Liver (tissue), 9 donors: ENCODE results near the gene TMEM255B. TPM values are rescaled to one million over a fixed set of nuclear protein-coding genes. Genes with fewer than 3 reads are reported as not detected.

Experiments used
- DNase-seq: peaks from one replicate; pipeline ENCODE4 v3.0.0-alpha.2; 2017; ENCODE audit warnings: low spot score
- H3K27ac ChIP-seq, 2 donors: one replicate each; pipeline ENCODE4 v1.7.0; 2013; ENCODE audit warnings: inconsistent platforms in 2 of 2, low read length in 2 of 2, control low read depth in 1 of 2, low read depth in 1 of 2, mild to moderate bottlenecking in 1 of 2
- H3K27me3 ChIP-seq, 4 donors: one replicate each; pipeline versions ENCODE4 v1.6.1 to v1.7.0; 2013; ENCODE audit warnings: low read length in 3 of 4, inconsistent platforms in 1 of 4, mild to moderate bottlenecking in 1 of 4, moderate library complexity in 1 of 4; ENCODE audit not compliant: control insufficient read depth in 4 of 4, insufficient read depth in 4 of 4
- H3K36me3 ChIP-seq, 4 donors: one replicate each; pipeline versions ENCODE4 v1.6.1 to v1.7.0; 2013; ENCODE audit warnings: low read length in 3 of 4, mild to moderate bottlenecking in 3 of 4, low read depth in 1 of 4, moderate library complexity in 1 of 4; ENCODE audit not compliant: control insufficient read depth in 4 of 4, insufficient read depth in 3 of 4
- H3K4me1 ChIP-seq, 4 donors: one replicate each; pipeline versions ENCODE4 v1.6.1 to v1.7.0; 2013; ENCODE audit warnings: low read length in 3 of 4, mild to moderate bottlenecking in 3 of 4, moderate library complexity in 1 of 4; ENCODE audit not compliant: control insufficient read depth in 4 of 4, insufficient read depth in 4 of 4
- H3K4me3 ChIP-seq, 3 donors: one replicate each; pipeline versions ENCODE4 v1.6.1 to v1.7.0; 2013; ENCODE audit warnings: low read length in 3 of 3, control low read depth in 1 of 3, low read depth in 1 of 3, mild to moderate bottlenecking in 1 of 3
- H3K9ac ChIP-seq, 2 donors: one replicate each; pipeline ENCODE4 v1.7.0; 2013; ENCODE audit warnings: low read length in 2 of 2, mild to moderate bottlenecking in 2 of 2, moderate library complexity in 2 of 2, control low read depth in 1 of 2, low read depth in 1 of 2
- H3K9me3 ChIP-seq, 4 donors: one replicate each; pipeline versions ENCODE4 v1.6.1 to v1.7.0; 2013; ENCODE audit warnings: low read length in 3 of 4; ENCODE audit not compliant: control insufficient read depth in 4 of 4
- ATF3 ChIP-seq: IDR thresholded peaks from 2 replicates; pipeline ENCODE4 v1.6.1; 2016; ENCODE audit warnings: antibody characterized with exemption
- CTCF ChIP-seq: fragments of 150-350 bp; IDR thresholded peaks from 2 replicates; pipeline ENCODE4 v1.5.1; 2017; ENCODE audit warnings: improper control_type of control experiment, low read depth, low read length; ENCODE audit not compliant: missing input control
- EGR1 ChIP-seq, 2 donors: IDR thresholded peaks; 2 replicates each; pipeline ENCODE4 v1.6.1; 2016 to 2018; ENCODE audit warnings: antibody characterized with exemption in 2 of 2, low read depth in 2 of 2
- FOXA1 ChIP-seq: IDR thresholded peaks from 2 replicates; pipeline ENCODE4 v1.6.1; 2016; ENCODE audit warnings: antibody characterized with exemption
- FOXA2 ChIP-seq: IDR thresholded peaks from 2 replicates; pipeline ENCODE4 v1.6.1; 2016; ENCODE audit warnings: antibody characterized with exemption
- GABPA ChIP-seq, 2 donors: IDR thresholded peaks in 1 of 2; conservative IDR thresholded peaks in 1 of 2; 2 replicates each; pipeline ENCODE4 v1.6.1; 2016; ENCODE audit warnings: antibody characterized with exemption in 2 of 2, mild to moderate bottlenecking in 1 of 2, moderate library complexity in 1 of 2
- HNF4A ChIP-seq, 2 donors: conservative IDR thresholded peaks; 2 replicates each; pipeline ENCODE4 v1.6.1; 2016; ENCODE audit warnings: antibody characterized with exemption in 2 of 2, mild to moderate bottlenecking in 2 of 2
- HNF4G ChIP-seq: IDR thresholded peaks from 2 replicates; pipeline ENCODE4 v1.6.1; 2016; ENCODE audit warnings: antibody characterized with exemption
- JUND ChIP-seq, 2 donors: IDR thresholded peaks; 2 replicates each; pipeline ENCODE4 v1.6.1; 2016; ENCODE audit warnings: antibody characterized with exemption in 2 of 2
- MAX ChIP-seq: IDR thresholded peaks from 2 replicates; pipeline ENCODE4 v1.6.1; 2016; ENCODE audit warnings: antibody characterized with exemption
- NR2F2 ChIP-seq: IDR thresholded peaks from 2 replicates; pipeline ENCODE4 v1.6.1; 2016; ENCODE audit warnings: antibody characterized with exemption
- REST ChIP-seq: IDR thresholded peaks from 2 replicates; pipeline ENCODE4 v1.6.1; 2016; ENCODE audit warnings: antibody characterized with exemption, mild to moderate bottlenecking
- SP1 ChIP-seq: IDR thresholded peaks from 2 replicates; pipeline ENCODE4 v1.6.1; 2018; ENCODE audit warnings: antibody characterized with exemption, mild to moderate bottlenecking
- TAF1 ChIP-seq: conservative IDR thresholded peaks from 2 replicates; pipeline ENCODE4 v1.6.1; 2016; ENCODE audit warnings: antibody characterized with exemption, mild to moderate bottlenecking
- YY1 ChIP-seq: IDR thresholded peaks from 2 replicates; pipeline ENCODE4 v1.6.1; 2016; ENCODE audit warnings: antibody characterized with exemption, mild to moderate bottlenecking
- ZBTB33 ChIP-seq: IDR thresholded peaks from 2 replicates; pipeline ENCODE4 v1.6.1; 2016; ENCODE audit warnings: antibody characterized with exemption
- WGBS: extraction: QIAGEN DNeasy Blood & Tissue Kit; methylation state at CpG from one replicate; pipeline ENCODE4 v1.1.7; 2013; 5-methylcytosine and 5-hydroxymethylcytosine counted together
- polyA plus RNA-seq, 2 donors: library from polyadenylated mRNA; stranded (reverse) in 1 of 2; unstranded in 1 of 2; fragments of 200-250 nt in 1 of 2; fragments of >200 nt in 1 of 2; fragmentation: Nextera tagmentation in 1 of 2; extraction: Ambion mirVana in 1 of 2; gene quantifications; one replicate each; pipeline versions ENCODE4 v1.2.1 to v1.2.3, GENCODE V29; 2013 to 2015
- total RNA-seq, 2 donors: library from RNA; depleted of rRNA; stranded (reverse); fragments of >200 nt; gene quantifications; one replicate each; pipeline ENCODE4 v1.2.3, GENCODE V29; 2014
- donor health status: healthy.
- donor health status: healthy.
- donor health status: healthy.
- donor health status: healthy.
- donor health status: healthy.

Gene TMEM255B
- total and polyA plus RNA-seq, 4 donors: 0.37 to 8.6 (median 3.5) TPM

GRCh38 chr13:113743366-113744195, 15.4 kb upstream of the TMEM255B start:
- TF ChIP-seq GABPA (IDR thresholded peaks at IDR 0.05 in 1 of 2, conservative IDR thresholded peaks at IDR 0.05 in 1 of 2): no peak
- no peak for TF ChIP-seq FOXA2
- no peak for TF ChIP-seq YY1
- TF ChIP-seq FOXA1: no peak
- TF ChIP-seq NR2F2: no peak
- no peak for TF ChIP-seq ZBTB33
- no peak for TF ChIP-seq ATF3
- WGBS: 90% methylated on average over 24 of the region's 24 CpGs
- Histone ChIP-seq H3K36me3 (no peaks in the 10 kb centered on the region), H3K4me3 (no peak overlapping the region), H3K4me1 (peaks cover 0 to 3% (median 0%) of the 10 kb centered on the region in 4 donors), H3K9me3 (no peaks in the 10 kb centered on the region), H3K27me3 (no peaks in the 10 kb centered on the region), H3K9ac (no peak overlapping the region), H3K27ac (no peak overlapping the region)
- no peak for DNase-seq

GRCh38 chr13:113744197-113745000, 14.6 kb upstream of the TMEM255B start:
- Histone ChIP-seq H3K4me3 (no peak overlapping the region), H3K9me3 (no peaks in the 10 kb centered on the region), H3K36me3 (no peaks in the 10 kb centered on the region), H3K27ac (no peak overlapping the region), H3K27me3 (no peaks in the 10 kb centered on the region), H3K9ac (no peak overlapping the region), H3K4me1 (peaks cover 0 to 3% (median 0%) of the 10 kb centered on the region in 4 donors)
- WGBS: 86% methylated on average over 21 of the region's 21 CpGs
- no peak for DNase-seq
- TF ChIP-seq HNF4A (conservative IDR thresholded peaks at IDR 0.05) (no peak), ATF3 (no peak), MAX (no peak), JUND (IDR thresholded peaks at IDR 0.05) (no peak), EGR1 (IDR thresholded peaks at IDR 0.05; ENCODE audit: low read depth in 2 of 2) (no peak), SP1 (no peak), CTCF (no peak), HNF4G (no peak), YY1 (no peak), REST (no peak), FOXA1 (no peak), TAF1 (no peak), GABPA (IDR thresholded peaks at IDR 0.05 in 1 of 2, conservative IDR thresholded peaks at IDR 0.05 in 1 of 2) (no peak)
